ENCODE results near the gene ABLIM1. TPM values are rescaled to one million over a fixed set of nuclear protein-coding genes. Genes with fewer than 3 reads are reported as not detected.

ABLIM1 gene
- total and polyA plus RNA-seq, 2 of the 4 experiments (the other 2 are of a cell fraction): 7.7 to 9.9 TPM

DNA sequence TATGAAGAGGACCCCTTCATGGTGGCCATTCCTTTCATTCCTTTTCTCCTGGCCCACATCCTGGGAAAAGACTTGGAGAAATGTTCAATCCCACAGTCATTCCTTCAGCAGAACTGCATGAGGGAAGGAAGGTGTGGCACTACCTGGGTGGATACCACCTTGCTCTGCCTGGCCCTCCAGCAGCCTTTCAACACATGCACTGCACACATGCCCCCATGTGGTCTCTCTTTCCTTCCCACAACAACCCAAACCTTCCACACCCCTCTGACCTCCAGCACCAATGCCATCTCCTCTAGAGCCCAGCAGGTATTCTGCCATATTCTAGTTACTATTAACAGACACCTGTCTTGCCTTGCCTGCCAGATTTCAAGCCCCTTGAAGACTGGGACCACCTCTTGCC, 213.3 kb downstream of the ABLIM1 start:
- peaks cover 3% of the 10 kb centered on the region; the same call in 1 of the 2 replicates for H3K9me1 ChIP-seq (ENCODE audit: insufficient read depth, low read length)
- no peak overlapping the region for H3K14ac ChIP-seq (replicated peaks; ENCODE audit: low read depth, low read length)
- no peaks in the 10 kb centered on the region for H3K9me3 ChIP-seq (ENCODE audit: control insufficient read depth, insufficient read depth, low read length)
- H2AK9ac ChIP-seq (replicated peaks; ENCODE audit: low read depth, low read length, poor library complexity): no peak overlapping the region
- ChIA-PET CTCF (no interaction called here), POLR2A (ENCODE audit: unreplicated experiment) (no interaction called here)
- no peaks in the 10 kb centered on the region for H3K36me3 ChIP-seq (ENCODE audit: control insufficient read depth, insufficient read depth, low read length)
- dilution Hi-C loops (cut with HindIII; ENCODE audit: low sequenced_read_pairs, unreplicated experiment) (no loop called here), in situ Hi-C loops (cut with MboI; ENCODE audit: low sequenced_read_pairs) (no loop called here), intact Hi-C loops (cut with micrococcal nuclease) (no loop called here)
- H3K4ac ChIP-seq (ENCODE audit: low read depth, low read length): no peak overlapping the region
- H4K8ac ChIP-seq (ENCODE audit: low read depth in 2 of 2, low read length in 2 of 2): no peak overlapping the region
- no peak overlapping the region for H3K4me3 ChIP-seq (ENCODE audit: insufficient read depth, low read depth, low read length)
- no TSS peak for BruUV-seq (replicated peaks)
- H3K79me1 ChIP-seq (ENCODE audit: low read depth in 1 of 2, low read length in 2 of 2): no peaks in the 10 kb centered on the region
- H3K4me1 ChIP-seq (ENCODE audit: control insufficient read depth, insufficient read depth, low read length): no peaks in the 10 kb centered on the region
- no peak overlapping the region for H2BK5ac ChIP-seq (ENCODE audit: low read depth, low read length, poor library complexity, severe bottlenecking)
- TF ChIP-seq, protein P1, sequence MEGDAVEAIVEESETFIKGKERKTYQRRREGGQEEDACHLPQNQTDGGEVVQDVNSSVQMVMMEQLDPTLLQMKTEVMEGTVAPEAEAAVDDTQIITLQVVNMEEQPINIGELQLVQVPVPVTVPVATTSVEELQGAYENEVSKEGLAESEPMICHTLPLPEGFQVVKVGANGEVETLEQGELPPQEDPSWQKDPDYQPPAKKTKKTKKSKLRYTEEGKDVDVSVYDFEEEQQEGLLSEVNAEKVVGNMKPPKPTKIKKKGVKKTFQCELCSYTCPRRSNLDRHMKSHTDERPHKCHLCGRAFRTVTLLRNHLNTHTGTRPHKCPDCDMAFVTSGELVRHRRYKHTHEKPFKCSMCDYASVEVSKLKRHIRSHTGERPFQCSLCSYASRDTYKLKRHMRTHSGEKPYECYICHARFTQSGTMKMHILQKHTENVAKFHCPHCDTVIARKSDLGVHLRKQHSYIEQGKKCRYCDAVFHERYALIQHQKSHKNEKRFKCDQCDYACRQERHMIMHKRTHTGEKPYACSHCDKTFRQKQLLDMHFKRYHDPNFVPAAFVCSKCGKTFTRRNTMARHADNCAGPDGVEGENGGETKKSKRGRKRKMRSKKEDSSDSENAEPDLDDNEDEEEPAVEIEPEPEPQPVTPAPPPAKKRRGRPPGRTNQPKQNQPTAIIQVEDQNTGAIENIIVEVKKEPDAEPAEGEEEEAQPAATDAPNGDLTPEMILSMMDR (conservative IDR thresholded peaks at IDR 0.05; ENCODE audit: low read depth, low read length): no peak
- TF ChIP-seq, protein P2, sequence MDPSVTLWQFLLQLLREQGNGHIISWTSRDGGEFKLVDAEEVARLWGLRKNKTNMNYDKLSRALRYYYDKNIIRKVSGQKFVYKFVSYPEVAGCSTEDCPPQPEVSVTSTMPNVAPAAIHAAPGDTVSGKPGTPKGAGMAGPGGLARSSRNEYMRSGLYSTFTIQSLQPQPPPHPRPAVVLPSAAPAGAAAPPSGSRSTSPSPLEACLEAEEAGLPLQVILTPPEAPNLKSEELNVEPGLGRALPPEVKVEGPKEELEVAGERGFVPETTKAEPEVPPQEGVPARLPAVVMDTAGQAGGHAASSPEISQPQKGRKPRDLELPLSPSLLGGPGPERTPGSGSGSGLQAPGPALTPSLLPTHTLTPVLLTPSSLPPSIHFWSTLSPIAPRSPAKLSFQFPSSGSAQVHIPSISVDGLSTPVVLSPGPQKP (IDR thresholded peaks at IDR 0.05; ENCODE audit: borderline replicate concordance, low read depth, low read length): no peak
- no peak for TF ChIP-seq NFE2L2 (IDR thresholded peaks at IDR 0.05; ENCODE audit: low read depth, low read length)
- TF ChIP-seq RFX5 (IDR thresholded peaks at IDR 0.05; ENCODE audit: low read depth, low read length): no peak
- TF ChIP-seq RAD21 (IDR thresholded peaks at IDR 0.05; ENCODE audit: low read length): no peak
- no peak for TF ChIP-seq FOS (IDR thresholded peaks at IDR 0.05; ENCODE audit: low read depth, low read length)
- TF ChIP-seq MAZ (IDR thresholded peaks at IDR 0.05; ENCODE audit: borderline replicate concordance, low read depth, low read length): no peak
- no peak for TF ChIP-seq CEBPB (IDR thresholded peaks at IDR 0.05; ENCODE audit: low read depth, low read length)
- TF ChIP-seq, protein P3, sequence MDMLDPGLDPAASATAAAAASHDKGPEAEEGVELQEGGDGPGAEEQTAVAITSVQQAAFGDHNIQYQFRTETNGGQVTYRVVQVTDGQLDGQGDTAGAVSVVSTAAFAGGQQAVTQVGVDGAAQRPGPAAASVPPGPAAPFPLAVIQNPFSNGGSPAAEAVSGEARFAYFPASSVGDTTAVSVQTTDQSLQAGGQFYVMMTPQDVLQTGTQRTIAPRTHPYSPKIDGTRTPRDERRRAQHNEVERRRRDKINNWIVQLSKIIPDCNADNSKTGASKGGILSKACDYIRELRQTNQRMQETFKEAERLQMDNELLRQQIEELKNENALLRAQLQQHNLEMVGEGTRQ (IDR thresholded peaks at IDR 0.05; ENCODE audit: low read depth, low read length): no peak
- no peak for TF ChIP-seq SMC3 (IDR thresholded peaks at IDR 0.05; ENCODE audit: low read depth, low read length)
- TF ChIP-seq MAFK (IDR thresholded peaks at IDR 0.05; ENCODE audit: low read depth, low read length): no peak
- TF ChIP-seq CHD1 (IDR thresholded peaks at IDR 0.05; ENCODE audit: low read depth, low read length): no peak
- no peak for TF ChIP-seq POLR2A (IDR thresholded peaks at IDR 0.05; ENCODE audit: low read depth, low read length)
- no peak for TF ChIP-seq BHLHE40 (IDR thresholded peaks at IDR 0.05; ENCODE audit: low read depth, low read length)
- no peak for TF ChIP-seq MXI1 (IDR thresholded peaks at IDR 0.05; ENCODE audit: borderline replicate concordance, low read depth, low read length)
- no peak for TF ChIP-seq RCOR1 (IDR thresholded peaks at IDR 0.05; ENCODE audit: insufficient replicate concordance, low read length)
- H4K20me1 ChIP-seq (ENCODE audit: insufficient read depth, low read length): no peaks in the 10 kb centered on the region
- no peak overlapping the region for H4K91ac ChIP-seq (ENCODE audit: insufficient read depth, low read depth, low read length)
- H2BK20ac ChIP-seq (ENCODE audit: low read depth, low read length): no peak overlapping the region
- H2AK5ac ChIP-seq (ENCODE audit: low read depth, low read length): no peak overlapping the region
- no peak overlapping the region for H2BK15ac ChIP-seq (ENCODE audit: low read depth, low read length)
- H3K23ac ChIP-seq (ENCODE audit: low read depth, low read length): no peak overlapping the region
- H3K56ac ChIP-seq (ENCODE audit: extremely low read depth, insufficient read depth, low read length): no peak overlapping the region
- ATAC-seq (ENCODE audit: low read depth) (no peak), DNase-seq (no peak)
- H3K4me2 ChIP-seq (ENCODE audit: low read depth, low read length): no peak overlapping the region
- H2BK120ac ChIP-seq (ENCODE audit: low read depth, low read length): no peak overlapping the region
- H3K18ac ChIP-seq (ENCODE audit: low read depth, low read length): no peak overlapping the region
- H3K27ac ChIP-seq (ENCODE audit: insufficient read depth, low read length): no peak overlapping the region
- no peaks in the 10 kb centered on the region; the same call in 1 of the 2 replicates for H3K27me3 ChIP-seq (ENCODE audit: control insufficient read depth, insufficient read depth, low read length)
- no peak overlapping the region for H3K9ac ChIP-seq (ENCODE audit: low read depth, low read length)
- H4K5ac ChIP-seq (ENCODE audit: low read depth, low read length): no peak overlapping the region
- no peak overlapping the region for H2AFZ ChIP-seq (replicated peaks; ENCODE audit: low read length, poor library complexity)

Measured in IMR-90 (cell line).